Measurements from ENCODE around the gene B3GNT7.
"Not testable (repeated sequence)": the region's sequence is repeated elsewhere in the genome, so short reads cannot be mapped to it uniquely, and the experiment has no call there.

Gene B3GNT7

GRCh38 chr2:231371430-231372054 lies 24.0 kb upstream of the B3GNT7 start:
- no peak overlapping the region for H3K27ac ChIP-seq
- ChIA-PET CTCF (no interaction called here), POLR2A (ENCODE audit: low non-redundant PET) (no interaction called here)
- no peak for DNase-seq (ENCODE audit: low spot score)
- TF ChIP-seq CTCF (conservative IDR thresholded peaks at IDR 0.05; ENCODE audit: low read depth) = no peak

DNA sequence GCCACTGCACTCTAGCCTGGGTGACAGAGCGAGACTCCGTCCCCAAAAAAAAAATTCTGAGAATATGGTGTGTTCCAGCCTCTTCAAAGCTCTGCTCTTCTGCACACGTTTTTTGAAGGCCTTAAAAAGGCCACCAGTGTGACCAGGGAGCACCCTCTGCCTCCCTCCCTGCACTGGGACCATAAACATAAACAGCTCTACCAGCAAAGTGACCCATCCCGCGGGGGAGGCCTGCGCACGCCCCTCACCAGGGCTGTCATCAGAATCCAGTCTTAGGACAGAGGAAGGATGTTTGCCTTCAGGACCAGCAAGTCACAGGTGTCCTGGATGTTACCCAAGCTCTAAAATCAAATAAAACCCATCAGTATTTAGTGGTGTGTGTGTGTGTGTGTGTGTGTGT lies 23.2 kb upstream of the B3GNT7 start:
- ChIA-PET CTCF (no interaction called here), POLR2A (ENCODE audit: low non-redundant PET) (no interaction called here)
- no peak for DNase-seq (ENCODE audit: low spot score)
- no peak overlapping the region for H3K27ac ChIP-seq
- no peak for TF ChIP-seq CTCF (conservative IDR thresholded peaks at IDR 0.05; ENCODE audit: low read depth)

DNA sequence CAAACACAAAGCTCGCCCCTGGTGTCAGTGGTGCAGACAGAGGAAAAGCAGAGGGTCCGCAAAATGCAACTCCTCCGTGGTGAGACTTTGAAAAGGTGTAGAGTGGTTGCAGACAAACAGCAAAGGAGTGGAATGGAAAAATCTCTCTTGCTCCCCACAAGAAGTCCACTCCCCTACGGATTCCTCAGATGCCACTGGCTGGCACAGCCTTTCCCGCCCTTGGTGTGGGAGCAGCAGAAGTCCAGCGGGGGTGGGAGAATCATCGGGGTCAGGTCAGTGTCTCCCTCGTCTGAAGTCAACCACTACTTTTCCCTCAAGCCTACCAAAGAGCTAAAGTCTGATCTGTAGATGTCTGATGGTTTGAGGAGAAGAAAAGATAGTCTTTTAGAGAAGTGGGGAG lies 22.3 kb upstream of the B3GNT7 start:
- TF ChIP-seq CTCF (conservative IDR thresholded peaks at IDR 0.05; ENCODE audit: low read depth) = no peak
- DNase-seq (ENCODE audit: low spot score) = no peak
- ChIA-PET CTCF (interaction anchor here (0.7 kb wide), 1 partner anchor 10 kb away, joined by 3 read pairs; no protein-coding TSS in a partner anchor), POLR2A (ENCODE audit: low non-redundant PET) (no interaction called here)
- no peak overlapping the region for H3K27ac ChIP-seq

DNA sequence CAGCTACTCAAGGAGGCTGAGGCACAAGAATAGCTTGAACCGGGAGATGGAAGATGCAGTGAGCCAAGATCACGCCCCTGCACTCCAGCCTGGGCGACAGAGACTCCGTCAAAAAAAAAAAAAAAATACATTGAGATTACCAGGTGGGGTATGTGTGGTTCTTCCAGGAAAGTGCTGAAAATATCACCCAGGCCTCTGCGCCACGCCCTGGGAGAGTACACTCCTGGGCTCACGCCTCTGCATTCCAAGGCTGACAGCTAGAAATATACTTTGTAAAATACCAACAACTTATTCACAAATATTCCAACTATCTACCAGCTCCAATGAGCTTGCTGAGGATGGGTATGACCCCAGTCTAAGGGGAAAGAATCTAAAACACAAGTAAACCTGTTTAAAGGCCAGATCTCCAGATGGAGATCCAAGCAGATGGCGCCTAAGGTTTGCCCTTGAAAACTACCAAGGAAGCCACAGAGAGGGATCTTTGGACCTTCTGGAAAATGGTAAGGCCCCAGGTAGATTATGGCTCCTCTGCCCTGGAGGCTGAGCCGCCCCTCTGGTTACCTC lies 21.6 kb upstream of the B3GNT7 start:
- H3K27ac ChIP-seq = no peak overlapping the region
- POLR2A ChIA-PET (ENCODE audit: low non-redundant PET) = no interaction called here
- CTCF ChIA-PET = no interaction called here
- TF ChIP-seq CTCF (conservative IDR thresholded peaks at IDR 0.05; ENCODE audit: low read depth) = no peak
- no peak for DNase-seq (ENCODE audit: low spot score)

DNA sequence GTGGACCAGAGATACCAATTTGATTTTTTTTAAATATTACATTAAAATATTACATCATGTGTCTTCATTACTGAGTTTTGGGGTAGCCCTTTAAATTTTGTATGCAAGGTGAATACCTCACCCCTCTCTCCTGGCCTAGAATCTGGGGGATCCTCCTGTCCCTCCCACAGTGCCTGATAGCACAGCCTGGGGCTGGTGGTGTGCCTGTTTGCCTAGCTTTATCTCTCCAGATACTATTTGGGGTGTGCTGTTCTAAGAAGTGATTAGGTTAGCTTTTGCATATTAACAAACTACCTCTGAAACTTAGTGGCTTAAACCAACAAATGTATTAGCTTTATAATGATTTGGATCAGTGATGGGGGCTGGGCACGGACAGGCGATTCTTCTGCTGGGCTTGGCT lies 20.7 kb upstream of the B3GNT7 start:
- TF ChIP-seq CTCF (conservative IDR thresholded peaks at IDR 0.05; ENCODE audit: low read depth) = no peak
- POLR2A ChIA-PET (ENCODE audit: low non-redundant PET) = no interaction called here
- no peak overlapping the region for H3K27ac ChIP-seq
- DNase-seq (ENCODE audit: low spot score) = no peak
- CTCF ChIA-PET = interaction anchor here (0.6 kb wide), 1 partner anchor 195 kb away, joined by 3 read pairs; no protein-coding TSS in a partner anchor

- POLR2A ChIA-PET (ENCODE audit: low non-redundant PET); CTCF ChIA-PET; H3K27ac ChIP-seq; DNase-seq (ENCODE audit: low spot score): not testable (repeated sequence)
These were observed 19.4 kb upstream of the B3GNT7 start for GRCh38 chr2:231375994-231376615.

GRCh38 chr2:231376857-231377256 lies 18.7 kb upstream of the B3GNT7 start:
- ChIA-PET CTCF (interaction anchor here (0.5 to 1.2 kb wide), 2 partner anchors 14 to 36 kb away, joined by 3 to 4 read pairs; no protein-coding TSS in a partner anchor), POLR2A (ENCODE audit: low non-redundant PET) (no interaction called here)
- TF ChIP-seq CTCF (conservative IDR thresholded peaks at IDR 0.05; ENCODE audit: low read depth) = no peak
- no peak for DNase-seq (ENCODE audit: low spot score)
- no peak overlapping the region for H3K27ac ChIP-seq
